BE2C (cell line): ENCODE measurements around the gene MBD4.
"Not testable (repeated sequence)": the region's sequence is repeated elsewhere in the genome, so short reads cannot be mapped to it uniquely, and the experiment has no call there.

Experiments used
- DNase-seq: peaks from one replicate; pipeline ENCODE4 v3.0.0-alpha.2; 2020
- H3K27me3 ChIP-seq: fragments of 250-450 bp; sonication (Bioruptor Pico); 2 replicates; pipeline ENCODE4 v1.5.1; 2020; ENCODE audit warnings: mild to moderate bottlenecking
- H3K36me3 ChIP-seq: fragments of 250-450 bp; sonication (Bioruptor Pico); 2 replicates; pipeline ENCODE4 v1.5.1; 2020; ENCODE audit warnings: mild to moderate bottlenecking
- H3K4me1 ChIP-seq: fragments of 250-450 bp; sonication (Bioruptor Pico); 2 replicates; pipeline ENCODE4 v1.5.1; 2020
- H3K4me3 ChIP-seq: 2 replicates; pipeline ENCODE4 v1.5.1; 2011; ENCODE audit warnings: low read depth, low read length
- H3K9me3 ChIP-seq: fragments of 250-450 bp; sonication (Bioruptor Pico); 2 replicates; pipeline ENCODE4 v1.5.1; 2020
- CTCF ChIP-seq: IDR thresholded peaks from 2 replicates; pipeline ENCODE4 v1.5.1; 2012; ENCODE audit warnings: mild to moderate bottlenecking, low read depth, low read length

MBD4 gene

DNA sequence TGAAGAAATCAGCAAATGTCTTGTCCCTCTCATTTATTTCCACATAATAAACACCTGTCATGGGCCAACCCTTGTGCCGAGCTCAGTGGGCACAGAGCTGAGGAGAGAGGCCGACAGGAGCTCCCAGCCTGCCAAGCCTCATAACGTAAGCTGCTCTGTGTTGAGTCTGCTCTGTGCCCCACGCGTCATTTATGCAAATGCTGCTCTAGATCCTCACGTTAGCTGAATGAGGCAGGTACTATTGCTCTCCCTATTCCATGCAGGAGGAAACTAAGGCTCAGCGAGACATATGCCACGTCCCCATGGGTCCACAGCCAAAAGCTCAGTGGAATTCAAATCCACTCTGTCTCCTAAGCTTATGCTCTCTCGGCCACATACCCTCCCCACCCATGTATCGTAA lies 52.8 kb downstream of the MBD4 start:
- H3K4me1 ChIP-seq: peaks cover 10% of the 10 kb centered on the region
- H3K9me3 ChIP-seq: no peaks in the 10 kb centered on the region
- no peaks in the 10 kb centered on the region for H3K27me3 ChIP-seq
- TF ChIP-seq CTCF: no peak
- H3K4me3 ChIP-seq: no peak overlapping the region
- no peak for DNase-seq
- H3K36me3 ChIP-seq: peaks cover 19% of the 10 kb centered on the region

- H3K4me1 ChIP-seq: peaks cover 10% of the 10 kb centered on the region
- DNase-seq: peak; percentile 96
Measured at GRCh38 chr3:129385507-129385906, 54.2 kb downstream of the MBD4 start.

GRCh38 chr3:129384594-129385323 lies 55.0 kb downstream of the MBD4 start:
- no peaks in the 10 kb centered on the region for H3K9me3 ChIP-seq
- H3K4me1 ChIP-seq: peaks cover 10% of the 10 kb centered on the region
- H3K27me3 ChIP-seq: no peaks in the 10 kb centered on the region
- TF ChIP-seq CTCF: no peak
- H3K36me3 ChIP-seq: peaks cover 11% of the 10 kb centered on the region
- DNase-seq: no peak
- H3K4me3 ChIP-seq: peak overlapping the region; percentile 59

More at GRCh38 chr3:129385507-129385906, 54.2 kb downstream of the MBD4 start:
- H3K9me3 ChIP-seq, H3K27me3 ChIP-seq: not testable (repeated sequence)
- peak overlapping the region; percentile 59 for H3K4me3 ChIP-seq
- peaks cover 11% of the 10 kb centered on the region for H3K36me3 ChIP-seq

- Histone ChIP-seq H3K4me3 (peak overlapping the region; percentile 9; the same call in 1 of the 2 replicates), H3K4me1 (peaks cover 10% of the 10 kb centered on the region)
- not testable (repeated sequence) for DNase-seq, H3K36me3 ChIP-seq, H3K27me3 ChIP-seq, H3K9me3 ChIP-seq
Measured at GRCh38 chr3:129384103-129384502, 55.6 kb downstream of the MBD4 start.

DNA sequence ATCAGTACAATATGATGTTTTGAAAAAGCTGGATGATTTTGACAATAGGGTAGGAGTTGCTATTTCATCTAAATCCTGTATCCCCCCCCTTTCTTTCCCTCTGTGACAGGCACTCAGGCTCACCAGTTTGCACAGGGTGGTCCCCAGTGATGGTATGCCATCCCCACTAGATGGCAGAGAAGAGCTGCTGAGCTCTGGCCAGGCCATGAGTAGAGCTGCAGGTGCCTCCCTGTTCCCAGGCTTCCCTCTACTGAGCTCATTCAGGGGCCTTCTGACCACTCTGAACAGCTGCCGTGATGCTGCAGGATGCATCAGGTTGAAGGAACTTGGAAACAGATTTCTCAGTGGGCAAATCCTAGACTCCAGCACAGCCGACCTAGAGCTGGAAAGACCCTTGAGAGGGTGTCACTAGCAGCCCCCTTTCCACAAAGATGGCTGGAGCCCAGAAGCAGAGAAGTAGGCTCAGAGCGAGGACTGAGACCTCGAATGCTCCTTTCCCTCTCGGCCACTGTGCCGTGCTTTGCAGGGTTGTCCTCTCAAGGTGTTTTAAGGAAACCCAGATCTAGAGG lies 56.4 kb downstream of the MBD4 start:
- Histone ChIP-seq H3K27me3 (no peaks in the 10 kb centered on the region), H3K4me1 (peaks cover 10% of the 10 kb centered on the region), H3K4me3 (no peak overlapping the region), H3K9me3 (no peaks in the 10 kb centered on the region), H3K36me3 (peaks cover 5% of the 10 kb centered on the region)
- DNase-seq: peak; percentile 85
- peak; percentile 96 for TF ChIP-seq CTCF

- no peak for DNase-seq
- Histone ChIP-seq H3K9me3 (no peaks in the 10 kb centered on the region), H3K4me3 (no peak overlapping the region), H3K4me1 (peaks cover 10% of the 10 kb centered on the region), H3K36me3 (peaks cover 4% of the 10 kb centered on the region), H3K27me3 (no peaks in the 10 kb centered on the region)
- TF ChIP-seq CTCF: no peak
Measured at GRCh38 chr3:129382366-129382765, 57.4 kb downstream of the MBD4 start.
